Activated CD4-positive, alpha-beta T cell treated with anti-CD3 and anti-CD28 coated beads, Interleukin-2, amount 10 ng/mL, durations not matched to agents 24 days and 14 days (primary cell): ENCODE data around the gene ZNF407. TPM values are rescaled to one million over a fixed set of nuclear protein-coding genes. Genes with fewer than 3 reads are reported as not detected.

Source experiments
- DNase-seq: peaks from one replicate; pipeline ENCODE4 v3.0.0; 2022
- H3K27ac Mint-ChIP-seq: one replicate; pipeline ENCODE4 v1.8.0; 2022; ENCODE audit warnings: mild to moderate bottlenecking, mixed read lengths
- H3K27me3 Mint-ChIP-seq: one replicate; pipeline ENCODE4 v1.8.0; 2022; ENCODE audit warnings: mixed read lengths
- H3K36me3 Mint-ChIP-seq: one replicate; pipeline ENCODE4 v1.8.0; 2022; ENCODE audit warnings: low read depth, mild to moderate bottlenecking, mixed read lengths
- H3K4me1 Mint-ChIP-seq: one replicate; pipeline ENCODE4 v1.8.0; 2021; ENCODE audit warnings: mixed read lengths
- H3K4me3 Mint-ChIP-seq: one replicate; pipeline ENCODE4 v1.8.0; 2022; ENCODE audit warnings: mild to moderate bottlenecking, moderate library complexity, mixed read lengths
- H3K9me3 Mint-ChIP-seq: one replicate; pipeline ENCODE4 v1.8.0; 2021; ENCODE audit warnings: mixed read lengths
- intact Hi-C: fragments of 100-400 bp; cut with micrococcal nuclease; formaldehyde crosslinking; loops from one replicate; pipeline ENCODE4 v1.15.1; 2023
- total RNA-seq: library from RNA; stranded (reverse); gene quantifications from 2 replicates; pipeline ENCODE4 v1.2.3, GENCODE V29; 2022

Gene ZNF407
- total RNA-seq, 1 donor from 2014 or later: 18.1 TPM

DNA sequence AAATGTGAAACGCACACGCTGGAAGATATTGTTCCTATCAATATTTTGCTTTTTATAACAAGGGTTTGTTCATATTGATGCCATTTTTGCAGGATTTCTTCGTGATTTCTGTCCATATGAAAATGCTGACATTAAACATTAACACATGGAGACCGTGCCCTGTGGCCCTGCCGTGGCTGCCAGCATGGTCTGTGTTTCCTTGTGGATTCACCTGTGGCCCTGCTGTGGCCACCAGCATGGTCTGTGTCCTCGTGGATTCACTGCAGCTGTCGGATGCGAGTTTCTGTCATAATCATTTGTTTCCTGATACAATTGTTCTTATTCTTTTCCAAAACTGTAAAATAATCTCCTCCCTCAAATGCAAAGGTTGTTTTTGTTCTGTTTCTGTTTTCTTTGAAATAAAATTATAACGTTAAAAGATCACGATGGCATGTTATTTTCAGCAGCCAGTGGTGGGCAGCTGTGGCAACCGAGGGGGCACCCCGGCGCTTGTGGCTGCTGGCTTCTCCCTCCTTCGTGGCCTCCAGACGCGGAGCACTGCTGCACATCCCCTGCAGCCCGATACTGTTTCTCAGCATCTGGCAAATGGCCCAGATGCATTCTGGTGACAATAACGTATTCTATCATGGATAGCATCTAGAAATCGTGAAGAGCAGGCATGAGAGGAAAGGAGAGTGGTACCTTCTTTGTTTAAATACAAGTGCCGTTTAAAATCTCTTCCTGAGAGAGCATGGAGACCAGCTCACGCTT, 467.8 kb downstream of the ZNF407 start:
- H3K27ac Mint-ChIP-seq: no peak overlapping the region
- H3K4me3 Mint-ChIP-seq: no peak overlapping the region
- peaks cover 13% of the 10 kb centered on the region for H3K4me1 Mint-ChIP-seq
- no peaks in the 10 kb centered on the region for H3K27me3 Mint-ChIP-seq
- intact Hi-C loops: no loop called here
- no peaks in the 10 kb centered on the region for H3K9me3 Mint-ChIP-seq
- H3K36me3 Mint-ChIP-seq: peaks cover 1% of the 10 kb centered on the region
- DNase-seq: no peak

DNA sequence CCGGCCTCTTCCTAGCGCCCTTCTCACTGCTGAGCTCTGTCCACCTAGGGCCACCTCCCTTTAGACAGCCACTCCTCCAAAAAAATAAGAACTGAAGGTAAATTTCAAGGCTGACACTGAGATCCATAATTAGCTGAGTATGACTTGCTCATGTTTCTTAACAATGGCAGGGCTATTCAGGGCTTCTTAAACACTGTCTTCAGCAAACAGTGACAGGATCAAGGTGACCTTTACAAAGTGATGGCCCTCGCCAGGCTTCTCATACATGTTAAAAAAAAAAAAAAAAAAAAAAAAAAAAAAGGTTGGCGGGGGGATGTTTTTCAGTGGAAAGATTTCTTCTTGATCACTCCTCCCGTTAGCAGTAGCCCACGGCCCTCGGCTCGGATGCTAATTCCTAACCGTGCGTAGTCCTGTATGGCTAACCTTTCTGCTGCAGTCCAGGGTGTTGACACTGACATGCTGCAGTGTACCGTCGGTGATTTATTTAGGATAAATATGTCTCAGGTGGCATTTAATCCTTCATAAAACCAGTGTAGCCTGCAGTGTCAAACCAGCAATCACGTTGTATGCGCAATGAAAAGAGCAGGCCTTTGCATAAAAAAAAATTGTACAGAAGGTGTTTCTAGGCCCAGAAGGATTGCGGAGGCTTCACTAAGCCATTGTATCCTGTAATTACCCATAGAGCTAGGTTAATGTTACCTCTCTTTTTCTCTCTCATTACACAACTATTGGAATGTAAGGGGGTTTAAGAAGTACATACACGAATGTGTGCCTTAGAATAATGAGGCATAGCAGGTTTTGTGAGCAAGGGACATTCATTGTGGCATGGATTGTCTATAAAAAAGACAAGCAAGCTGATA, 468.6 kb downstream of the ZNF407 start:
- Mint-ChIP-seq H3K9me3 (no peaks in the 10 kb centered on the region), H3K4me3 (no peak overlapping the region), H3K4me1 (peaks cover 21% of the 10 kb centered on the region), H3K27me3 (no peaks in the 10 kb centered on the region), H3K27ac (no peak overlapping the region), H3K36me3 (peaks cover 1% of the 10 kb centered on the region)
- DNase-seq: no peak
- intact Hi-C loops: no loop called here

DNA sequence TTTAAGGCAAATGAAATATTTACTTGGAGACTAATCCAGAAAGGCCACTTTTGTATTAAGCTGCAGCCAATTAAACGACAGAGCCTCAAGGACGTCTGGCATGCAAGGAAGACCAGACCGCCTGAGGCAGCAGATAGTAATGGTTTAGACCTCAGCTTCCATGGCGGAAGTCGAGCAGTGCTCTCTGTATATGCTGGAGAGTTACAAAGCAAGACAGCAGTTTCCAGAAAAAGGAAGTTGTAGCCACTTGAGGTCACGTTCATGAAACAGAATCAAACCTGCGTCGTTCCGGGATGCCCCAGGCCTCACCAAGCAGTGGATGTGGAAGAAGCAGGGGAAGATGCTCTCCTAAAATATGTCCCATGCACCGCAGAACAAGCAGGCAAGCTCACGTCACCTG, 469.3 kb downstream of the ZNF407 start:
- Mint-ChIP-seq H3K27me3 (no peaks in the 10 kb centered on the region), H3K27ac (no peak overlapping the region), H3K36me3 (peaks cover 1% of the 10 kb centered on the region), H3K4me3 (no peak overlapping the region), H3K4me1 (peaks cover 25% of the 10 kb centered on the region), H3K9me3 (no peaks in the 10 kb centered on the region)
- intact Hi-C loops: no loop called here
- no peak for DNase-seq

GRCh38 chr18:75067996-75068645, 470.5 kb downstream of the ZNF407 start:
- no peak overlapping the region for H3K4me3 Mint-ChIP-seq
- H3K27me3 Mint-ChIP-seq: no peaks in the 10 kb centered on the region
- no peak for DNase-seq
- intact Hi-C loops: no loop called here
- H3K9me3 Mint-ChIP-seq: no peaks in the 10 kb centered on the region
- peaks cover 29% of the 10 kb centered on the region for H3K4me1 Mint-ChIP-seq
- peaks cover 4% of the 10 kb centered on the region for H3K36me3 Mint-ChIP-seq
- H3K27ac Mint-ChIP-seq: no peak overlapping the region

GRCh38 chr18:75068682-75069435, 471.2 kb downstream of the ZNF407 start:
- H3K9me3 Mint-ChIP-seq: no peaks in the 10 kb centered on the region
- no peak for DNase-seq
- no peaks in the 10 kb centered on the region for H3K27me3 Mint-ChIP-seq
- H3K4me3 Mint-ChIP-seq: no peak overlapping the region
- intact Hi-C loops: no loop called here
- H3K4me1 Mint-ChIP-seq: peaks cover 29% of the 10 kb centered on the region
- peaks cover 6% of the 10 kb centered on the region for H3K36me3 Mint-ChIP-seq
- H3K27ac Mint-ChIP-seq: no peak overlapping the region

DNA sequence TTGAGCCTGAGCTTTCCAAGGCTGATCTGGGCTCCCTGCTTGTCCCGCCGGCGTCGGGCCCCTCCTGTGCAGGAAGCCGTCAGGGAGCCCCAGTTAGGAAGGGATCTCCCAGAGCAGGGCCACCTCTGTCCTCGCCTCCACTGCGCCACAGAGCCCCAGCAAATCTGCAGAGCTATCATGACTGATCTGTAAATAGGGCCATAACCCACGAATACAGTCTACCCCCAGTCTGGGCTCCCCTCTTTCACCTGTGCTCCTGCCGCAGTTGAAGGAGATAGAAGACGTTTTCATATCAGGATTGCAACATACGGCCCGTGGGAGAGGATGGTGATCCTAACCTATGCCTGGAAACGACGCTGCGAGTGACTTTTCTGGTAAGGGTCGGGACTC, 472.6 kb downstream of the ZNF407 start:
- no peak for DNase-seq
- no peaks in the 10 kb centered on the region for H3K9me3 Mint-ChIP-seq
- H3K27me3 Mint-ChIP-seq: no peaks in the 10 kb centered on the region
- peak overlapping the region; percentile 79 for H3K4me3 Mint-ChIP-seq
- intact Hi-C loops: loop anchor here (1.0 to 10.0 kb wide), 5 partner anchors 75 to 475 kb away; partner anchors contain the start of gene ZNF407
- peak overlapping the region; percentile 92 for H3K27ac Mint-ChIP-seq
- peaks cover 29% of the 10 kb centered on the region for H3K4me1 Mint-ChIP-seq
- H3K36me3 Mint-ChIP-seq: peaks cover 12% of the 10 kb centered on the region

DNA sequence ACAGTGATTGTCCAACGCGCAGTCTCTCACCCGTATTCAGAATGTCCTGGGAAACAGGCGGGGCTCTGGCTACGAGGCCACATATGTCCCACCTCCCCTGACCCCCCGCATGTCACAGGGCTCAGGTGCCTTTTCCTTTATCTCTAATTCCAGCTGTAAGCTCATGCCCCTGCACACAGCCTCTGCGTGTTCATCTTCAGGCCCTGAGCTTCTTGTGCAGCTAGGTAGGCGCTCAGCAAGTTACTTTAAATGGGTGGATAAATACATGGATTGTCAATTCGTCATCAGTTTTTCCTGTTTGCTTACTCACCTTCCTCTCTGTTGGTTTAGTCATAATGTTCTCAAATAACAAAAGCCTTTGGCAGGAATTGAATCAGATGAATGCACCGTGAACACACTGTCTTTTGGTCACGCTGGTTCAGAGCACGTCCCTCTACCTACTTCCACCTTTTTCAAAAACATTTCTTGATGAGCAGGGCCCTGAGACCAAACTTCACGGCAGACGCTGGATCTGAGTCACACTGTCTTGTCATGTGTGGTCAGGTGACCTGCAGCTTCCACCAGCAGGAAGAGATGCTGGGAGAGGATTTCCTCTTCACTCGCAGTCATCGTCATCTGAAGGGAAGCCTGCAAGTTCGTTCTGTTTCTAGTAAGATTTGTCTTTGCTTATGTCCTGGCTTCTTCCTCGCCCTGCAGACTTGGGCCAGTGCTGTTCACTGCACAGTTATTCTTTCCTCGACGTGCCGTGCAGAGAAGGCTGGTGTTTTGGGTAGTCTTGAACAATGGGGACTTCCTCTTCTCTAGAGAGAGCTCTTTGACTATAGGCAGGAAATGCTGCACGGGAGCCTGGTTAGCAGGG, 473.2 kb downstream of the ZNF407 start:
- Mint-ChIP-seq H3K4me1 (peaks cover 29% of the 10 kb centered on the region), H3K36me3 (peaks cover 12% of the 10 kb centered on the region), H3K27ac (peak overlapping the region; percentile 92), H3K27me3 (no peaks in the 10 kb centered on the region), H3K9me3 (no peaks in the 10 kb centered on the region), H3K4me3 (peak overlapping the region; percentile 79)
- intact Hi-C loops: loop anchor here (1.0 to 10.0 kb wide), 5 partner anchors 76 to 476 kb away; partner anchors contain the start of gene ZNF407
- DNase-seq: peak; percentile 91

- H3K4me3 Mint-ChIP-seq: peak overlapping the region; percentile 79
- peaks cover 2% of the 10 kb centered on the region for H3K9me3 Mint-ChIP-seq
- DNase-seq: no peak
- peaks cover 12% of the 10 kb centered on the region for H3K36me3 Mint-ChIP-seq
- H3K4me1 Mint-ChIP-seq: peaks cover 29% of the 10 kb centered on the region
- H3K27me3 Mint-ChIP-seq: no peaks in the 10 kb centered on the region
- intact Hi-C loops: loop anchor here (2.0 to 10.0 kb wide), 4 partner anchors 77 to 477 kb away; partner anchors contain the start of gene ZNF407
- peak overlapping the region; percentile 92 for H3K27ac Mint-ChIP-seq
These were observed 473.8 kb downstream of the ZNF407 start for GRCh38 chr18:75071484-75071785.

DNA sequence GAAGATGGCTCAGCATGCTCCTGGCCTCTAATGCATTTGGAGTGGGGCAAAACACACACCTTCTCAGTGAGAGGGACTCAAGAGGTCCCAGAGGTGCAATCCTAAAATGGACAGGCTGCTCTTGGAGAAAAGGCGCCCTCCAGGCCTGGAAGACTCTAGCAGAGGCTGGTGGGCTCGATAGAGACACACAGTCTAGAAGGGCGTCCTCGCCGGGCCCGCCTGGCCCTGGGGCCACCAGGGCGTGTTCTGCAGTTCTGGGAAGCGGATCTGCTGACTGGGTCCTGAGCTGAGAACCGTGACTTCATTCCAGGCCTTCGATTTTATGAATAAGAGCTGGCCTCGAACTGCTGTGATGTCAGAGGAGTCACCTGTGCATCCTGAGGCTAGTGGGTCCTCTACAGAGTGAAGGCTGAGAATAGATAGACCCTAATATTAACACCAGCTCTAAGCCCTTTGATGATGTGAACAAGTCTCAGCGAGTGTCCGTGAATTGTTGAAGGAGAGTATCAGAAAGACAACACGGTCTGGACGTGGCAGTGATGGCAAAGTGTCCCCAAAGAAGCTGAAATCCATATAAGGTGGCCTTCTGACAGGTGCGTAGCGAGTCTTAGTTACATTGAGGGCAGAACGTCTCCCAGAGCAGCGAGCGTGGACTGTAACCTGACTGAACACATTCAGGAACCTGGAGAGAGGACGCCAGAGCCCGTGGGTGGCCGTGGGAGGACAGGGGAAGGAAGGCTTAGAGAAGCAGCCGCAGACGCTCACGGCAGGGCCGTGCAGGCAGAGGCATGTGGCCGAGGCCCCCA, 474.4 kb downstream of the ZNF407 start:
- H3K27me3 Mint-ChIP-seq: no peaks in the 10 kb centered on the region
- H3K36me3 Mint-ChIP-seq: peaks cover 14% of the 10 kb centered on the region
- H3K9me3 Mint-ChIP-seq: peaks cover 5% of the 10 kb centered on the region
- no peak for DNase-seq
- intact Hi-C loops: loop anchor here (2.0 to 10.0 kb wide), 4 partner anchors 77 to 477 kb away; partner anchors contain the start of gene ZNF407
- H3K27ac Mint-ChIP-seq: peak overlapping the region; percentile 92
- H3K4me3 Mint-ChIP-seq: peak overlapping the region; percentile 79
- H3K4me1 Mint-ChIP-seq: peaks cover 29% of the 10 kb centered on the region

DNA sequence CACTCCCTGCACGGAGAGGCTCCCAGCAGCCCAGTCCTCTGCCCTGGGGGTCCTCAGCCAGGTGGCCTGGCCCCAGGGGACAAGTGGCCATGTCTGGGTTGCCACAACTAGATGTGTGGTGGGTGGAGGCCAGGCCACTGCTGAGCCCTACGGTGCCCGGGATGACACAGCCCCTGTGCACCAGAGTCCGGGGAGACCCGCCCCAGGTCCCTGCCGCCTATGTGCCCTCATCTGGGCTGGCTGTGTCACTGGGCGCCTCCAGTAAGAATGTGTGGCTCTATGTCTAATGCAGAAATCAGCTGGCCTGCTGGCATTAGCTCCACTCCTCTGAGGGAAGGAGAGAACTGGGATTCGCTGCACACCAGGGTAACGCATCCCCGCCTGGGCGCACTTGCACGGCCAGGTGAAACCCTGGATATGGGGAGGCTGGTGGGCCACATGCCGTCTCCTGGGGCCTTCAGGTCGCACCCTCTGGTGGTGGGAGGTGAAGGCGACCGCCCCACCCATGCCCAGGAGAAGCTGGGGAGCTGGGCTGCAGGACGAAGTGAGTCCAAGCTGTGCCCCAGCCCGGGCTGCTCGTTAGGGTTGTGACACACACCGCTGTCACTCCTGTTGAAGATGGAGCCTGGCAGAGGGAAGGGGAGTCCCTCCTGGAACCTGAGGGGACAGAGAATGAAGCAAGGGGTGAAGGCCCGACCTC, 475.2 kb downstream of the ZNF407 start:
- DNase-seq: no peak
- intact Hi-C loops: loop anchor here (10.0 kb wide), 3 partner anchors 172 to 478 kb away; partner anchors contain the start of gene ZNF407
- Mint-ChIP-seq H3K9me3 (peaks cover 9% of the 10 kb centered on the region), H3K4me3 (no peak overlapping the region), H3K27me3 (no peaks in the 10 kb centered on the region), H3K27ac (no peak overlapping the region), H3K4me1 (peaks cover 26% of the 10 kb centered on the region), H3K36me3 (peaks cover 14% of the 10 kb centered on the region)

DNA sequence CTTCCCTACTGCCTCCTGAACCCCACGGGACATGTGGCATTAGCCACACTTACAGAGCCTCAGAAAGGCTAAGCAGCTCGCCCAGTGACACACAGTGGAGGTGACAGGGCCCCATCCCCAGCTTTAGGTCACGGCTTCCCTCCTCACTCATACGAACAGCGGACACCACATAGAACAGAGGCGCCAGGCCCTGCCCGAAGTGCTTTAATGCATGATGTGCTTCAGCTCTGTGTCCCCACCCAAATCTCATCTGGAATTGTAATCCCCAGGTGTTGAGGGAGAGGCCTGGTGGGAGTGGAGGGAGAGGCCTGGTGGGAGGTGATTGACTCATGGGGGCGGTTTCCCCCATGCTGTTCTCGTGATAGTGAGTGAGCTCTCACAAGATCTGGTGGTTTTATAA, 476.0 kb downstream of the ZNF407 start:
- intact Hi-C loops: loop anchor here (10.0 kb wide), 3 partner anchors 171 to 479 kb away; partner anchors contain the start of gene ZNF407
- no peak overlapping the region for H3K4me3 Mint-ChIP-seq
- H3K36me3 Mint-ChIP-seq: peaks cover 14% of the 10 kb centered on the region
- no peak for DNase-seq
- H3K27ac Mint-ChIP-seq: no peak overlapping the region
- H3K9me3 Mint-ChIP-seq: peaks cover 9% of the 10 kb centered on the region
- peaks cover 25% of the 10 kb centered on the region for H3K4me1 Mint-ChIP-seq
- no peaks in the 10 kb centered on the region for H3K27me3 Mint-ChIP-seq
